HepG2 (cell line): ENCODE measurements around the gene DOK5. TPM values are rescaled to one million over a fixed set of nuclear protein-coding genes. Genes with fewer than 3 reads are reported as not detected.

Experiments
- ATAC-seq: fragments of 200-7000 bp; cut with Tn5 transposase; 3 replicates; pipeline ENCODE4 v1.9.1; 2020; ENCODE audit warnings: mild to moderate bottlenecking, moderate library complexity
- BruUV-seq: library from RNA; stranded (reverse); fragments of 400-500 nt; replicated peaks from 2 replicates; lab custom pipeline; 2021; lab: Mats Ljungman, UMichigan
- CTCF ChIA-PET: fragments of 300-600 bp; formaldehyde crosslinking; extraction: SDS; loops from one replicate; lab custom pipeline; 2021; ENCODE audit warnings: low total read pairs, inconsistent platforms, low intra/inter-chr PET ratio; lab: Yijun Ruan, JAX
- POLR2A ChIA-PET: fragments of 350-600 bp; sonication (Branson Sonifier 250); formaldehyde crosslinking; loops from one replicate; lab custom pipeline; 2020; ENCODE audit warnings: antibody characterized with exemption, inconsistent platforms; lab: Yijun Ruan, JAX
- DNase-seq: peaks from one replicate; pipeline ENCODE4 v3.0.0-alpha.2; 2015; ENCODE audit warnings: low spot score
- FAIRE-seq: peaks from 3 replicates; lab custom pipeline; 2011; peaks lifted over from hg19 to GRCh38; lab: Jason Lieb, UNC
- H2AFZ ChIP-seq: one replicate; pipeline ENCODE4 v1.6.1; 2011; ENCODE audit warnings: low read length, inconsistent platforms
- H3K27ac ChIP-seq: fragments of 300-600 bp; 3 replicates; pipeline ENCODE4 v1.8.0; 2011; ENCODE audit warnings: mixed run types, mild to moderate bottlenecking, mixed read lengths, low read length, inconsistent platforms; ENCODE audit not compliant: insufficient read depth; ENCODE audit errors: extremely low read length
- H3K27me3 ChIP-seq, 2 experiments: fragments of 200-600 bp in 1 of 2; 2 replicates in 1 of 2; 3 replicates in 1 of 2; pipeline versions ENCODE4 v1.6.0 to v1.8.0; 2011; ENCODE audit warnings: low read length in 2 of 2, mild to moderate bottlenecking in 2 of 2, moderate library complexity in 2 of 2, inconsistent platforms in 1 of 2; ENCODE audit not compliant: insufficient read depth in 2 of 2, control insufficient read depth in 1 of 2
- H3K36me3 ChIP-seq, 2 experiments: fragments of 200-600 bp in 1 of 2; replicated peaks in 1 of 2; 2 replicates in 1 of 2; 3 replicates in 1 of 2; pipeline versions ENCODE4 v1.5.1 to v1.8.0; 2011; ENCODE audit warnings: low read length in 2 of 2, inconsistent platforms in 1 of 2; ENCODE audit not compliant: insufficient read depth in 2 of 2, control insufficient read depth in 1 of 2
- H3K4me1 ChIP-seq: 2 replicates; pipeline ENCODE4 v1.5.1; 2012; ENCODE audit warnings: low read length, inconsistent platforms; ENCODE audit not compliant: insufficient read depth
- H3K4me2 ChIP-seq: 2 replicates; pipeline ENCODE4 v1.6.0; 2011; ENCODE audit warnings: low read depth, low read length, inconsistent platforms
- H3K4me3 ChIP-seq, 3 experiments: fragments of 200-600 bp in 1 of 3; sonication (generic), shearing (Covaris generic) in 1 of 3; replicated peaks in 1 of 3; 2 replicates each; pipeline ENCODE4 v1.5.1; 2011 to 2016; ENCODE audit warnings: low read length in 3 of 3, inconsistent platforms in 2 of 3, low read depth in 2 of 3, mild to moderate bottlenecking in 2 of 3, control low read depth in 1 of 3, mixed read lengths in 1 of 3; ENCODE audit not compliant: insufficient read depth in 1 of 3
- H3K79me2 ChIP-seq: one replicate; pipeline ENCODE4 v1.6.1; 2011; ENCODE audit warnings: low read length, inconsistent platforms; ENCODE audit not compliant: insufficient read depth
- H3K9ac ChIP-seq: 2 replicates; pipeline ENCODE4 v1.6.0; 2011; ENCODE audit warnings: mild to moderate bottlenecking, low read depth, low read length, inconsistent platforms; ENCODE audit not compliant: insufficient read depth
- H3K9me3 ChIP-seq: 2 replicates; pipeline ENCODE4 v1.5.1; 2012; ENCODE audit warnings: mild to moderate bottlenecking, low read length
- H4K20me1 ChIP-seq: 2 replicates; pipeline ENCODE4 v1.6.0; 2011; ENCODE audit warnings: inconsistent platforms, mild to moderate bottlenecking, low read length, moderate library complexity; ENCODE audit not compliant: insufficient read depth
- BRCA1 ChIP-seq: sonication (generic); formaldehyde crosslinking; IDR thresholded peaks from 2 replicates; pipeline ENCODE4 v1.4.0; 2020; ENCODE audit warnings: missing genetic modification reagents
- GTF2F1 ChIP-seq: fragments of 150-350 bp; IDR thresholded peaks from 2 replicates; pipeline ENCODE4 v1.6.1; 2014; ENCODE audit warnings: low read length
- TAF15 ChIP-seq: fragments of 200-400 bp; formaldehyde crosslinking; IDR thresholded peaks from one replicate; pipeline ENCODE4 v1.6.1; 2018; ENCODE audit warnings: mild to moderate bottlenecking, low read depth, low read length; ENCODE audit not compliant: poor library complexity, severe bottlenecking
- ZKSCAN1 ChIP-seq: fragments of 150-350 bp; IDR thresholded peaks from 2 replicates; pipeline ENCODE4 v1.6.1; 2014; ENCODE audit warnings: low read length
- ZKSCAN5 ChIP-seq: sonication (generic); formaldehyde crosslinking; IDR thresholded peaks from 2 replicates; pipeline ENCODE4 v1.5.1; 2020; ENCODE audit warnings: mild to moderate bottlenecking, missing genetic modification reagents
- ZNF639 ChIP-seq: conservative IDR thresholded peaks from 2 replicates; pipeline ENCODE4 v1.6.1; 2018; ENCODE audit warnings: missing genetic modification reagents
- ZNF761 ChIP-seq: sonication (generic); formaldehyde crosslinking; conservative IDR thresholded peaks from 2 replicates; pipeline ENCODE4 v1.4.0; 2020; ENCODE audit warnings: mild to moderate bottlenecking, missing genetic modification reagents
- ZNF777 ChIP-seq: sonication (generic); formaldehyde crosslinking; IDR thresholded peaks from 2 replicates; pipeline ENCODE4 v1.4.0; 2020; ENCODE audit warnings: missing genetic modification reagents
- ZNF790 ChIP-seq: sonication (generic); formaldehyde crosslinking; IDR thresholded peaks from 2 replicates; pipeline ENCODE4 v1.8.0; 2022; ENCODE audit warnings: missing genetic modification reagents, mild to moderate bottlenecking, borderline replicate concordance
- ZNF841 ChIP-seq: sonication (generic); formaldehyde crosslinking; IDR thresholded peaks from 2 replicates; pipeline ENCODE4 v1.8.1; 2023; ENCODE audit warnings: missing genetic modification reagents, borderline replicate concordance
- in situ Hi-C: cut with HindIII; loops from 2 replicates; pipeline ENCODE4 v1.10.0; 2017; ENCODE audit warnings: low pct_unique_long_range_greater_than_20kb; ENCODE audit not compliant: extremely low pct_ligation_motif_present
- intact Hi-C: fragments of 100-400 bp; cut with micrococcal nuclease; formaldehyde crosslinking; loops from one replicate; pipeline ENCODE4 v1.10.0; 2022; ENCODE audit not compliant: unreplicated experiment
- polyA plus RNA-seq, 8 experiments: library from polyadenylated mRNA; depleted of rRNA in 3 of 8; stranded (reverse) in 7 of 8; unstranded in 1 of 8; fragments of >200 nt; fragmentation: Illumina TruSeq in 4 of 8; extraction: Trizol in 4 of 8; gene quantifications; 2 replicates each; pipeline versions ENCODE4 v1.2.1 to v1.2.3, GENCODE V29; 2011 to 2016; ENCODE audit warnings: low read depth in 4 of 8, missing spikeins in 1 of 8, mixed read lengths in 1 of 8; ENCODE audit not compliant: insufficient read depth in 1 of 8
- total RNA-seq, 5 experiments: library from RNA; depleted of rRNA; stranded (reverse); fragments of >200 nt; fragmentation: Illumina TruSeq; extraction: Trizol; gene quantifications; 2 replicates each; pipeline ENCODE4 v1.2.3, GENCODE V29; 2016; ENCODE audit warnings: low read depth in 1 of 5
- TF ChIP-seq, protein P1 (sequence below): sonication (generic); formaldehyde crosslinking; conservative IDR thresholded peaks from 2 replicates; pipeline ENCODE4 v1.4.0; 2020; ENCODE audit warnings: mild to moderate bottlenecking, missing genetic modification reagents, moderate library complexity
- TF ChIP-seq, protein P2 (sequence below): sonication (generic); formaldehyde crosslinking; IDR thresholded peaks from 2 replicates; pipeline ENCODE4 v1.4.0; 2020; ENCODE audit warnings: missing genetic modification reagents

The DOK5 gene
- total and polyA plus RNA-seq, 2 of the 13 experiments (the other 11 are each of a cell fraction or from before 2014, with no cell fraction given), result not detected

DNA sequence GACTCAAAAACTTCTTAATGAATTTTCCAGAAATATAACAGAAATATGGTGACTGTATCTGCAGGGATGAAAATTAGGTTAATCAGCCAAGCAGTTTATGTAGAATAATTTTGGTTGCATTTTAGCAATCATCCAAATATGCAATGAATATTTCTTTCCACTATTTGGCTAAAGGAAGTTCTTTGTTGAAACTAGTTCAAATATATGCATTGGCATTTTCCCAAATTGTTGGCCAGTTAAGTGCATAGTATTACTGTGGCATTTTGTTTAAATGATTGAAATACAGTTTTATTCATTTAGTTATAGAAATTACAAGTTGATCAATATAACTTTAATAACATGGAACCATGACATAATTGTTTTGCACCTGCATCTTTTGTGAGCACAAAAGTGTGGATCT is 115.5 kb downstream of the DOK5 start:
- H3K79me2 ChIP-seq, result no peaks in the 10 kb centered on the region
- FAIRE-seq, result no peak
- H3K4me1 ChIP-seq, result no peaks in the 10 kb centered on the region
- no peak overlapping the region for H3K4me2 ChIP-seq
- H3K27me3 ChIP-seq, result no peaks in the 10 kb centered on the region
- in situ Hi-C loops, result no loop called here
- BruUV-seq, result no TSS peak
- intact Hi-C loops, result no loop called here
- CTCF ChIA-PET, result no interaction called here
- no peaks in the 10 kb centered on the region for H3K36me3 ChIP-seq
- H3K27ac ChIP-seq, result no peak overlapping the region
- no peaks in the 10 kb centered on the region for H3K9me3 ChIP-seq
- no peak overlapping the region for H3K4me3 ChIP-seq
- ATAC-seq, result no peak
- no peak overlapping the region for H2AFZ ChIP-seq
- POLR2A ChIA-PET, result no interaction called here
- TF ChIP-seq, protein P1, sequence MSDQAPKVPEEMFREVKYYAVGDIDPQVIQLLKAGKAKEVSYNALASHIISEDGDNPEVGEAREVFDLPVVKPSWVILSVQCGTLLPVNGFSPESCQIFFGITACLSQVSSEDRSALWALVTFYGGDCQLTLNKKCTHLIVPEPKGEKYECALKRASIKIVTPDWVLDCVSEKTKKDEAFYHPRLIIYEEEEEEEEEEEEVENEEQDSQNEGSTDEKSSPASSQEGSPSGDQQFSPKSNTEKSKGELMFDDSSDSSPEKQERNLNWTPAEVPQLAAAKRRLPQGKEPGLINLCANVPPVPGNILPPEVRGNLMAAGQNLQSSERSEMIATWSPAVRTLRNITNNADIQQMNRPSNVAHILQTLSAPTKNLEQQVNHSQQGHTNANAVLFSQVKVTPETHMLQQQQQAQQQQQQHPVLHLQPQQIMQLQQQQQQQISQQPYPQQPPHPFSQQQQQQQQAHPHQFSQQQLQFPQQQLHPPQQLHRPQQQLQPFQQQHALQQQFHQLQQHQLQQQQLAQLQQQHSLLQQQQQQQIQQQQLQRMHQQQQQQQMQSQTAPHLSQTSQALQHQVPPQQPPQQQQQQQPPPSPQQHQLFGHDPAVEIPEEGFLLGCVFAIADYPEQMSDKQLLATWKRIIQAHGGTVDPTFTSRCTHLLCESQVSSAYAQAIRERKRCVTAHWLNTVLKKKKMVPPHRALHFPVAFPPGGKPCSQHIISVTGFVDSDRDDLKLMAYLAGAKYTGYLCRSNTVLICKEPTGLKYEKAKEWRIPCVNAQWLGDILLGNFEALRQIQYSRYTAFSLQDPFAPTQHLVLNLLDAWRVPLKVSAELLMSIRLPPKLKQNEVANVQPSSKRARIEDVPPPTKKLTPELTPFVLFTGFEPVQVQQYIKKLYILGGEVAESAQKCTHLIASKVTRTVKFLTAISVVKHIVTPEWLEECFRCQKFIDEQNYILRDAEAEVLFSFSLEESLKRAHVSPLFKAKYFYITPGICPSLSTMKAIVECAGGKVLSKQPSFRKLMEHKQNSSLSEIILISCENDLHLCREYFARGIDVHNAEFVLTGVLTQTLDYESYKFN, result no peak
- no peak for TF ChIP-seq ZKSCAN1
- TF ChIP-seq, protein P2, sequence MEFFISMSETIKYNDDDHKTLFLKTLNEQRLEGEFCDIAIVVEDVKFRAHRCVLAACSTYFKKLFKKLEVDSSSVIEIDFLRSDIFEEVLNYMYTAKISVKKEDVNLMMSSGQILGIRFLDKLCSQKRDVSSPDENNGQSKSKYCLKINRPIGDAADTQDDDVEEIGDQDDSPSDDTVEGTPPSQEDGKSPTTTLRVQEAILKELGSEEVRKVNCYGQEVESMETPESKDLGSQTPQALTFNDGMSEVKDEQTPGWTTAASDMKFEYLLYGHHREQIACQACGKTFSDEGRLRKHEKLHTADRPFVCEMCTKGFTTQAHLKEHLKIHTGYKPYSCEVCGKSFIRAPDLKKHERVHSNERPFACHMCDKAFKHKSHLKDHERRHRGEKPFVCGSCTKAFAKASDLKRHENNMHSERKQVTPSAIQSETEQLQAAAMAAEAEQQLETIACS (CRISPR knock-in tag), result no peak
- no peak for TF ChIP-seq ZNF639 (CRISPR knock-in tag)
- TF ChIP-seq ZNF761, result no peak
- no peak for TF ChIP-seq ZNF841 (CRISPR knock-in tag)
- TF ChIP-seq ZNF790, result no peak
- no peak for TF ChIP-seq ZNF777 (CRISPR knock-in tag)
- TF ChIP-seq BRCA1, result no peak
- no peak for TF ChIP-seq GTF2F1
- no peak for TF ChIP-seq ZKSCAN5 (CRISPR knock-in tag)
- TF ChIP-seq TAF15, result no peak
- DNase-seq, result no peak
- H4K20me1 ChIP-seq, result no peaks in the 10 kb centered on the region
- no peak overlapping the region for H3K9ac ChIP-seq
